Astrocyte of the spinal cord (primary cell): Measurements from ENCODE around the gene CISD2.
"Not testable (repeated sequence)": the region's sequence is repeated elsewhere in the genome, so short reads cannot be mapped to it uniquely, and the experiment has no call there.

Experiments
- DNase-seq: peaks from one replicate; pipeline ENCODE4 v3.0.0; 2011; ENCODE audit warnings: low read depth, low spot score
- H3K4me3 ChIP-seq: 2 replicates; pipeline ENCODE4 v1.5.1; 2011; ENCODE audit warnings: low read depth, mild to moderate bottlenecking, low read length, moderate library complexity
- CTCF ChIP-seq: IDR thresholded peaks from 2 replicates; pipeline ENCODE4 v1.5.1; 2012; ENCODE audit warnings: low read depth, mild to moderate bottlenecking, low read length, inconsistent platforms
- in situ Hi-C: cut with HindIII; loops from 2 replicates; pipeline ENCODE4 v1.10.0; 2017; ENCODE audit warnings: low sequenced_read_pairs

The CISD2 gene

GRCh38 chr4:102935716-102936115 is 66.9 kb downstream of the CISD2 start:
- in situ Hi-C loops = no loop called here
- H3K4me3 ChIP-seq = no peak overlapping the region
- TF ChIP-seq CTCF = no peak
- no peak for DNase-seq

- DNase-seq, H3K4me3 ChIP-seq, in situ Hi-C loops: not testable (repeated sequence)
Measured at GRCh38 chr4:102938063-102938462, 69.3 kb downstream of the CISD2 start.
